Measurements from ENCODE around the gene FOXK2.

DNA sequence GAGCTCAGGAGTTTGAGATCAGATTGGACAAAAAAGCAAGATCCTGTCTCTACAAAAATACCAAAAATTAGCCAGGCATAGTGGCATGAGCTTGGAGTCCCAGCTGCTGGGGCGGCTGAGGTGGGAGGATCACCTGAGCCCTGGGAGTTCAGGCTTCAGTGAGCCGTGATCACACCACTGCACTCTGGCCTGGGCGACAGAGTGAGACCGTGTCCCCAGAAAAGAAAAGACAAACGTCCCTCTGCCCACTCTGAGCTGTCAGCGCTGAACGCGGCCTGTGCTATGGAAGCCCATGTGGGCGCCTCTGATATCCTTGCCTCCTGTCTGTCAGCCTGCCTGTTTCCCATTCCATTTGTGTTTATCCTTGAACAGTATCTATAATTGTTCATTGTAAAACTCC lies 50.7 kb downstream of the FOXK2 start:
- TF ChIP-seq POLR2A (IDR thresholded peaks at IDR 0.05; ENCODE audit: low read depth, low read length) (no peak), EZH2 (IDR thresholded peaks at IDR 0.05; ENCODE audit: borderline replicate concordance, low read depth, low read length, severe bottlenecking) (no peak)
- TF ChIP-seq, protein P1, sequence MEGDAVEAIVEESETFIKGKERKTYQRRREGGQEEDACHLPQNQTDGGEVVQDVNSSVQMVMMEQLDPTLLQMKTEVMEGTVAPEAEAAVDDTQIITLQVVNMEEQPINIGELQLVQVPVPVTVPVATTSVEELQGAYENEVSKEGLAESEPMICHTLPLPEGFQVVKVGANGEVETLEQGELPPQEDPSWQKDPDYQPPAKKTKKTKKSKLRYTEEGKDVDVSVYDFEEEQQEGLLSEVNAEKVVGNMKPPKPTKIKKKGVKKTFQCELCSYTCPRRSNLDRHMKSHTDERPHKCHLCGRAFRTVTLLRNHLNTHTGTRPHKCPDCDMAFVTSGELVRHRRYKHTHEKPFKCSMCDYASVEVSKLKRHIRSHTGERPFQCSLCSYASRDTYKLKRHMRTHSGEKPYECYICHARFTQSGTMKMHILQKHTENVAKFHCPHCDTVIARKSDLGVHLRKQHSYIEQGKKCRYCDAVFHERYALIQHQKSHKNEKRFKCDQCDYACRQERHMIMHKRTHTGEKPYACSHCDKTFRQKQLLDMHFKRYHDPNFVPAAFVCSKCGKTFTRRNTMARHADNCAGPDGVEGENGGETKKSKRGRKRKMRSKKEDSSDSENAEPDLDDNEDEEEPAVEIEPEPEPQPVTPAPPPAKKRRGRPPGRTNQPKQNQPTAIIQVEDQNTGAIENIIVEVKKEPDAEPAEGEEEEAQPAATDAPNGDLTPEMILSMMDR (IDR thresholded peaks at IDR 0.05; ENCODE audit: extremely low read depth in 1 of 2, insufficient read depth in 1 of 2, low read depth in 1 of 2, low read length in 2 of 2): no peak

All from endothelial cell of umbilical vein (primary cell).